GM18868 (cell line): ENCODE measurements around the gene CARMIL3.

ENCODE experiments used
- ATAC-seq: cut with Tn5 transposase; IDR thresholded peaks from one replicate; pipeline ENCODE4 v1.9.1; 2021; ENCODE audit warnings: mild to moderate bottlenecking, moderate library complexity; ENCODE audit not compliant: unreplicated experiment

Gene CARMIL3

DNA sequence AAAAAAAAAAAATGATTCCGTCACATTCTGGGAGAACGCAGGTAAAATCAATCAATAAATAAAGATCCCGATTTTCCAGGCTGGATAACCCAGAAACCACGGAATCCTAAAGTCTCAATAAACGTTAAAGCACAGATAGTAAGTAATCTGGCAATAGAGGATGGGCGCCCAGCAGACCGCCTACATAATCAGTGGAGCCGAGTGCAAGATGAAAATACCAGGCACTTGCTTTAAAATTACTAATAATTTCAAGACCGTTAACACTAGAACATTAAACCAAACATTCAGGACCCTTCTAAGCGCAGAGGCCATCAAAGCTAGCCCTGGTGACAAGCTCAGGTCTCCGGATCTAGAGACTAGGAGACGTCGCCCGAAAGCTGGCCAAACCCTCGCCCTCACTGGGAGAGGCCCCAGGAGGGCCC, 61.6 kb downstream of the CARMIL3 start:
- ATAC-seq: no peak

DNA sequence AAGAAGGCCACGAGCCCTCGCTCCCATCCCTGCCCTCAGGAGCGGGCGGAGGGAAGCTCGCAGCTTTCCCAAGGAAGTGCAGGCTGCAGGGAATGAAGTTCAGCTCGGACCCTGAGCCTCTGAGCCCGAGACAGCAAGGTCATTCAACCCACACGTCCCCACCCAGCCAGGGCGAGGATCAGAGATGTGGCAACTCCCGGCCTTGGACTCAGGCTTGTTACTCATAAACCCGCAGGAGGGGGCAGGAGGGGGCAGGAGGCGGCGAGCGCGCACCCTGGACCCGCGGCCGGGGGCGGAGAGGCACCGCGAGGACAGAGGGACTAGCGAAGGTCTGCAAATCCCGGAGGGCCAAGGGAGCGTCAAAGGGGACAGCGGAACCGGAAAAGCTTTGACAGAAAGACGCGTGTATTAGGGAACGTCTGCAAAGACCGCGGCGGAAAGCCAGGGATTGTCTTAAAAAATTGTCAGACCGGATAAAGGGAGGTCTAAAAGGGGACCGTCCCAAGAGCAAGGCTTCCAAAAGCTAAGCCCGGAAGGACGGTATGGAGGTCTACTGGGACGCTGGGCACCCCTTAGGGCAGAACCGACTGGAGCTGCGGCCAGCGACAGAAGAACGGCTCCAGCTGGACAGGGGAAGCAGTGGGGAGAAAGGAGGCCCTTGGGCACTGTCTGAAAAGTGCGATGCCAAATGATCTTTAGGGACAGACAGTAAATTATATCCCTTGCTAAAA, 62.2 kb downstream of the CARMIL3 start:
- peak; percentile 26 for ATAC-seq

DNA sequence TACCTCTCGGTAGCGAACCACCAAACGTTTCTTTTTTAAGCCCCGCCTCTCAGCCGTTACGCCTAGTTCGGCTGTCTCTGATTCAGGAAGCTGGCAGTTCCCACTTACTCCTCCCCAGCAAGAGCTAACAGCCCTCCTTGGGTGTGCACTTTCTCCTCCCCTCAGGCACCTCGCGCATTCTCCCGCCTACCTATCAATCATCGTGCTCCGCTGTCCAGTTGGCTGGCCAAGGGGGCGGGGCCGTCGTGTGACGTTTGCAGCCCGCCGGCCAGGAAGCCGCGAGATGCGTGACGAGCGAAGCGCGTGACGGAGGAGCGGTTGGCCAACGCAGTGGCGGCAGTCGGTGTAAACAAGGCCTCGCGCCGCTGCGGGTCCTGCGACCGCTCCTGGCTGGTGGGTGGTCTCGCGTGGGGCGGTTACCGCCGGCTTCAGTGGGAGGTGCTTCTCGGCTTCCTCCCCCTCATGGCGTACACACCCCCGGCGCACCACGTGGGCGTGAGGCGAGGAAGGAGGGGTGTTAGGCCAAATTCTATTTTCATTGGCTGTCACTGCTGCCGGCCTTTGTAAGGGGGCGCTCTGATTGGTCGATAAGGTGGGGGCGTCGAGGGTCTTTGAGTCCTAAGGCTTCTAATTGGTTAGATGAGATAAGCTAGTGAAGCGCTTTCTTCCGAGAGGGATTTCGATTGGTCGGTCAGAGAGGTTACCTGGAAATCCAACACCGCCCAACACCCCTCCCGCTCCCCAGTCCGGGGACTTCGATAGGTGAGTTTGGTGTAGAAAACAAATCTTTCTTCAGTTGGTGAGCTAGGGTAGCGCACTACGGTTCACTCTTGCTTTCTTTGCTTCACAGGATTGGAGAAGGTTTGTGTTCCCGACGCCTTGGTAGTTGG, 63.0 kb downstream of the CARMIL3 start, which contains the start of the genes DCAF11 and NRL:
Gene DCAF11, plus strand, starts transcription at position 246 of the 890 bp plus-strand sequence. CDS start 818 bp downstream, outside the sequence.
Gene NRL, minus strand, starts transcription at position 418 of the 890 bp plus-strand sequence. CDS start 32,101 bp downstream, outside the sequence.
- peak; percentile 86 for ATAC-seq

GRCh38 chr14:24115422-24116127, 63.8 kb downstream of the CARMIL3 start:
- no peak for ATAC-seq

DNA sequence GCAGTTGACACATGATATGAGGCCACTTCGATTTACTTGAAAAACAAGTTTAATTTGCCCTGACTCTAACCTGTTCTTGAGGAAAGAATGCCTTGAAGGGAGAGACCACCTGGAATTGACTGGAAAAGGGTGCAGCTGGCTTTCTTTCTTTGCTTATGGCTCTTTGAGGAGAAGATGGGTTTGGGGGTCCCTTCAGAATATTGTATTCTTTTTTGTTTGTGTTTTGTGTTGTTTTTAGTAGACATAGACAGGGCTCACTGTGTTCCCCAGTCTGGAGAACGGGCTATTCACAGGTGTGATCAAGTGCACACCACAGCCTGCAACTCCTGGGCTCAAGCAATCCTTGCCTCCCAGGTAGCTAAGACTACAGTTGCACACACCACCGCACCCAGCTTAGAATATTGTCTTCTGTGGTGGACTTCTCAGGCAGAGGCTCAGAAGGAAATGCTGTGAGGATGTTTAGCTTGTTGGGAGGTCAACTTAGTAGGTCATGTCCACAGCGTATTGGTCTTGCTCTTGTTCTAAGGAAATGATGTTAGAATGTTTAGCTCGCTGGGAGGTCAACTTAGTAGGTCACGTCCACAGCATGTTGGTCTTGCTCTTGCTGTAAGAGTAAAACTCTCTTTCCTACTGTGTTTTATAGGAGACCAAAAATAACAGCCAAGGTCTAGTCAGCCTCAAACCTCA, 64.5 kb downstream of the CARMIL3 start:
- ATAC-seq: no peak

DNA sequence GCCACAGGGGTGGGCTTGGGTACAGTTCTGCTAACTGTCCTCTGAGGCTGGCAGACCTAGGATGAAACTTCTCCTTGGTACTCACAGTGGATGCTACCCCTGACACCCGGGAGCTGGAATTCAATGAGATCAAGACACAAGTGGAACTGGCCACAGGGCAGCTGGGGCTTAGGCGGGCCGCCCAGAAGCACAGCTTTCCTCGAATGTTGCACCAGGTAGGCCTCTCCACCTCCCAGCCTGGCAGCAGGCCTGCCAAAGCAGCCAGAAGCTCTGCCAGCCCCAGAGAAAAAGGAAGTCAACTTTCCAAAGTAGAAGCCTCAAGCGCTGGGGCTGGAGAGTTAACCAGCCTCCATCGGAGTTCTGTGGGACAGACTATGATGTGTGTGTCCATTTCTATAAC, 65.4 kb downstream of the CARMIL3 start:
- ATAC-seq: no peak
